Hepatic stellate cell (primary cell): ENCODE results near the gene MOB2.

ENCODE experiments used
- DNase-seq: peaks from one replicate; pipeline ENCODE4 v3.0.0; 2011; ENCODE audit warnings: low spot score

MOB2 gene, protein sequence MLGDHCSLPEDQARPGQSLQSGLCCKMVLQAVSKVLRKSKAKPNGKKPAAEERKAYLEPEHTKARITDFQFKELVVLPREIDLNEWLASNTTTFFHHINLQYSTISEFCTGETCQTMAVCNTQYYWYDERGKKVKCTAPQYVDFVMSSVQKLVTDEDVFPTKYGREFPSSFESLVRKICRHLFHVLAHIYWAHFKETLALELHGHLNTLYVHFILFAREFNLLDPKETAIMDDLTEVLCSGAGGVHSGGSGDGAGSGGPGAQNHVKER

DNA sequence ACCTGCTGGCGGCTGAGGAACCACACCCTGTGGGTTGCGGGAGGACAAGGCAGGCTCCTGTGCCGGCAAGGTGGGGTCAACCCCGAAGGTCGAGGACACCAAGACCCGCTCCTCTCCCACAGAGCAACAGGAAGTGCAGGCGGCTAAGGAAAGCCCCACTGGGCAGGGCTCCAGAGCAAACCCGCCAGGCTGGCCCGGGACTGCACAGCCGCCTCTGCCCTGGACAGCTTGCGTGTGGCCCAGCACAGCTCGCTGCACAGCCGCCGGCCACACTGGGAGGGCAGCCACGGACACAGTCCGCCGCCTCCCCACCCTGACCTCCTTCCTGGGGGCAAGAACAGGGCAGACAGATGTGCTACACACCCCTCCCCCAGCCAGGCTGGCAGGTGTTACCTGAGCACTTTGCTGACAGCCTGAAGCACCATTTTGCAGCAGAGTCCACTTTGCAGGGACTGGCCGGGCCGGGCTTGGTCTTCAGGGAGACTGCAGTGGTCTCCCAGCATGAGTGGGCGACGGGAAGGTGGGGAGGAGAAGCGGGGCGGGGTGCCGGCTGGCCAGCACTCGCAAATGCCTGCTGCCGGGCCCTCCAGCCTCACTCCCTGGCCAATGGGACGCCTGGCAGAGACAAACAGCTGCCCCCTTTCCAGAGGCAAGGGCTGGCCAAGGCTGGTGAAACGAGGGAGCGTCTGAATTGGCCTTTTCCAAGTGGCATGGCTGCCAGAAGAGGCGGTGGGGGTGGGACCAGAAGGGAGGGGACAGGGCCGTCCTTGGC is at the start of gene MOB2:
TSS of gene MOB2 (minus strand) at position 726 of the 772 bp plus-strand sequence. CDS start at position 503, 223 bp downstream.
- no peak for DNase-seq

GRCh38 chr11:1534682-1535081 is 48.1 kb upstream of the MOB2 start:
- no peak for DNase-seq

DNA sequence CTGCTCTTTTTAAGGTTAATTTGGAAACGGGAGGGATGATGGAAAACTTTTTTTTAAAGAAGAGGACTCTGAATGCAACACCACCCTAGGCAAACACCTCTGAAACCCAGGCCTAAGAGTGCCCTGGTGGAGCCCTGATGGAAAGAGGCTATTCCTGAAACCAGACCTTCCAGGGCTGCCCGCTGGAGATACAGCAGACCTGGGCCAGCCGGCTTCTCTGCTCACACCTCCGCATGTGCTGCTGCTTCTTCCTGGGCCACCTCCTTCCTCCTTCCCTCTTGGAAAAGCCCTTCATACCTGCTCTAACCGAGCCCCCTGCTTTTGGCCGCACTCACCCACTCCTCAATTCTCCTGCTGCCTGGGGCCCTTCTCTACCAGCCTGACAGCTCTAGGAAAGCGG is 47.6 kb upstream of the MOB2 start:
- no peak for DNase-seq

GRCh38 chr11:1533342-1533725 is 46.8 kb upstream of the MOB2 start:
- DNase-seq, result no peak

- no peak for DNase-seq
Observed at GRCh38 chr11:1532606-1533341, 46.2 kb upstream of the MOB2 start.

- no peak for DNase-seq
Observed at GRCh38 chr11:1532014-1532586, 45.5 kb upstream of the MOB2 start.

DNA sequence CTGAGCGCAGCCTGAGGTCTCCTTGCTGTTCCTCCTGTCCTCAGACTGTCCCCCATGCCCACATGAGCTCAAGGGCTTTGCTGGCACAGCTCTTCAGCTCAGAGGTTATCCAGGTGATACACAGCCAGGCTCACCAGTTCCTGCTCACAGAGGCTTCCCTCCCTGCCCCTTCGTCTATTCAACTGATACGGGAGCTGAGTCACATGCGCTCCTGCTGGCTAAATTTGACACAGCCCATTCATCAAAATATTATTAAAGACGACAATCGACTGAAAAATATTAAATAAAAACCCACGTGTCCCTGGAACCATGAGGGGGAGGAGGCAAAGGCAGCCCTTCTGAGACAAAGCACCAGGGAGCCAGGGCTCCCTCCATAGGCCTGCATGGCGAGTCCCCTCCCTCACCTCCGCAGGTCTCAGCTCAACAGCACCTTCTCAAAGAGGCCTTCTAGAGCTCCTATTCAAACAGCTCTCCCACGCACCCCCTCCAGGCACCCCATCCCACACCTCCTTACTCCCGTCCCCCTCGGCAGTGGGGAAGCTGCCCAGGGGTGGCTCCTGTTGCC is 45.0 kb upstream of the MOB2 start:
- DNase-seq, result no peak

DNA sequence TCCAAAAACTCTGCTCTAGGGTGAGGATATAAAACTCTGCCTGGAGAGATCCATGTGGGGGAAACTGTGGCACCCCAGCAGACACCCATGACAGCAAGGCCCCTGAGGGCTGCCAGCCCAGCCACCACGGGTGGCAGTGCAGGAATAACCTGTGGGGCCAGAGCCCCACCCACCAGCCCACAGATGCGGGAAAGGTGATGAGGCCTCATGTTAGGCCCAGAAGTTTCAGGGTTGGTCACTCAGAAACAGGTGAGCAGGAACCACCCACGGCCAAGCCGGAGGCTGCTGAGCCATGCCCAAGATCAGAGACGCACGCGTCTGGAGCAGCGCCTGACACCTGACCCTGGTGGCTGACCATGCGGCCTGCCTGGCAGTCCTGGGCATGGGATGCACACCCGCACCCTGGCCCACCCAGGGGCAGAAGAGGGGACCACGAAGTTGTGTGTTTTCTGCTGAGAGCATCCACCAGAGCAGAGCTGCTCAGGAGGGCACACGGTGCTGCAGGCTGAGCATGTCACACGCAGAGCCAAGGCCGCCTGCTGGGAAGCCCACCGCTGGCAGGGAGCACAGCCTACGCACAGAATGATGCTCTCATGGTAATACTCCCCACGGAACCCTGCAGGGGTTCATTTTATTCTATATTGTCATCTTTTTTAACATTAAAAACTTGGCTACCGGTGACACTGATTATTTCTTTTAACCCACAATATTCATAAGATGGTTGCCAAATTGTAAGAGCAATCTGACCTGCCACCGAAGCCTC is 44.3 kb upstream of the MOB2 start:
- no peak for DNase-seq

GRCh38 chr11:1529774-1530173 is 43.2 kb upstream of the MOB2 start:
- no peak for DNase-seq

GRCh38 chr11:1529286-1529685 is 42.7 kb upstream of the MOB2 start:
- DNase-seq, result no peak

DNA sequence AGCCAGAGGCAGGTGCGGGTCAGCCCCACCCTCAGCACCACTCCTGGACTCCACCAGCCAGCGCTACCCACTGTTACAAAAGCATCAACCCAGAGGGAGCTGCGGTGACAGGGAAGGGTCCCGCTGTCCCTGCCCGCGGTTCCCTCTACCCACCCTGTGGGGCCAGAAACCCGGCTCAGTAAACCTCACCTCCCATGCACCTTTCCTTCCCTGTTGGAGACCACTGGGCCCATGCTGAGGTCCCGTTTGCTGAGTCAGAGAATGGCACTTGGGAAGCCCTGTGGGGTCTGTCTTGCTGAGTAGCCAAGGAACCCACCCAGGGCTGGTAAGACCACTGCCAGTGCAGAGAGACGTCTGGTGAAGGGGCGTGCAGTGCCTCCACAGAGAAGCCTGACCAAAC is 42.1 kb upstream of the MOB2 start:
- DNase-seq, result no peak

- DNase-seq, result no peak
Observed at GRCh38 chr11:1526785-1527184, 40.2 kb upstream of the MOB2 start.

GRCh38 chr11:1523779-1524178 is 37.2 kb upstream of the MOB2 start:
- DNase-seq, result no peak

DNA sequence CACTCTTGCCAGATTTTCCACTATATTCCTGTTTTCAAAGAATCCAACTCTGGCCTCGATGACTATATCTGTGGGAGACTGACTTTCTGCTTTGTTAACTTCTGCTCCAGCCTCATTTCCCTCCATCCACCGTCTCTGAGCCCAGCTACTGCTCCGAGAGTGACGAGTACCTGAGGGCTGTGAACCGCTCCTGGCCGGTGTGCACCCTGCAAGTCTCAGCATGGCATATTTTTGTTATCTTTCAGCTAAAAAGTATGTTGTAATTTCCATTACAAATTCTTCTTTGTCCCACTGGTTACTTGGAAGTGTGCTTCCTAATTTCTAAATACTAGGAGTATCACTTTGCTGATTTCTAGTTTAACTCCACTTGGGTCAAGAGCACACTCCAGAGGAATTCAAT is 36.5 kb upstream of the MOB2 start:
- no peak for DNase-seq

- DNase-seq, result no peak
Observed at GRCh38 chr11:1522081-1522424, 35.5 kb upstream of the MOB2 start.

- DNase-seq, result no peak
Observed at GRCh38 chr11:1521382-1522080, 35.0 kb upstream of the MOB2 start.

DNA sequence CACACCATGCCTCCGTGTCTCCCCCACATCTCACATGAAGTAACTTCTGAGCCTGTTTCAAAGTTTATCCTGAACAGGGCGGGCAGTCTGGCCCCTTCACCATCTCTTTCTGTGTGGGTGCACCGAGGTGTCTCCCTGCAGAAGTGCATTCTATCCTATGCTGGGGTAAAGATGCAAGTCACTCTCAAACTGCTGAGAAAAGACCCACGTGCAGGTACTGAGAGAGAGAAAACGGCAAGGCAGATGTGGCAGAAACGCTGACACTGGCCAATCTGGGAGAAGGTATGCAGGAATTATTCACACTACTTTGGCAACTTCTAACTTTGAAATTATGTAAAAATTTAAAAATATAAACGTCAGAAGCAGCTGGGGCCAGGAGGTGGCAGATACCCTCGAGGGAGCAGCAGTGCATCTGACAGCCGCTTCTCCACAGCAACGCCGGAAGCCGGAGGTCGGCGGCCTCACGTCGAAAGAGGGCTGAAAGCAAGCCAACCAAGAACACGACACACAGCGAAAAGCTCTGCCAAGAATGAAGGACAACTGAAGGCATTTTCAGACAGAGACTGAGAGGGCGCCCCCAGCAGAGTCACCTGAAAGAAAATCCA is 34.2 kb upstream of the MOB2 start:
- no peak for DNase-seq

- DNase-seq, result no peak
Observed at GRCh38 chr11:1520209-1520662, 33.7 kb upstream of the MOB2 start.

- DNase-seq, result no peak
Observed at GRCh38 chr11:1519028-1520010, 32.7 kb upstream of the MOB2 start.
